ENCODE results near the gene C10orf67.

C10orf67 gene

GRCh38 chr10:23155169-23155568 lies 189.4 kb downstream of the C10orf67 start:
- DNase-seq (ENCODE audit: low read depth): peak; percentile 56
- TF ChIP-seq, protein P1, sequence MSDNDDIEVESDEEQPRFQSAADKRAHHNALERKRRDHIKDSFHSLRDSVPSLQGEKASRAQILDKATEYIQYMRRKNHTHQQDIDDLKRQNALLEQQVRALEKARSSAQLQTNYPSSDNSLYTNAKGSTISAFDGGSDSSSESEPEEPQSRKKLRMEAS (IDR thresholded peaks at IDR 0.05; ENCODE audit: low read depth, low read length): no peak
- no peak for TF ChIP-seq MYC (IDR thresholded peaks at IDR 0.05; ENCODE audit: low read depth, low read length)

More at GRCh38 chr10:23155169-23155568, 189.4 kb downstream of the C10orf67 start:
- no peak overlapping the region for H3K4me3 ChIP-seq (ENCODE audit: low read depth, low read length)

All from NB4 (cell line).